Bronchial epithelial cell (primary cell): Measurements from ENCODE around the gene KCNAB2. TPM values are rescaled to one million over a fixed set of nuclear protein-coding genes. Genes with fewer than 3 reads are reported as not detected.
A peak's percentile ranks its signal among the peaks of the same experiment; 100 is the strongest.

Experiments used
- DNase-seq: peaks from one replicate; pipeline ENCODE4 v3.0.0-alpha.2; 2010; ENCODE audit warnings: low read depth
- FAIRE-seq: peaks from 2 replicates; lab custom pipeline; 2011; peaks lifted over from hg19 to GRCh38; lab: Jason Lieb, UNC
- H3K27me3 ChIP-seq: 2 replicates; pipeline ENCODE4 v1.5.1; 2011; ENCODE audit warnings: low read length; ENCODE audit not compliant: control insufficient read depth, insufficient read depth
- H3K36me3 ChIP-seq: 2 replicates; pipeline ENCODE4 v1.5.1; 2011; ENCODE audit warnings: low read length; ENCODE audit not compliant: control insufficient read depth, insufficient read depth
- H3K4me3 ChIP-seq: 2 replicates; pipeline ENCODE4 v1.5.1; 2011; ENCODE audit warnings: mild to moderate bottlenecking, low read depth, low read length, control low read depth
- total RNA-seq: library from RNA; depleted of rRNA; stranded (reverse); fragments of >200 nt; gene quantifications from 2 replicates; pipeline ENCODE4 v1.2.1, GENCODE V29; 2014
- TF ChIP-seq, protein P1 (sequence below): IDR thresholded peaks from 2 replicates; pipeline ENCODE4 v1.5.1; 2011; ENCODE audit warnings: mild to moderate bottlenecking, moderate library complexity, low read length, control low read depth, inconsistent platforms; ENCODE audit not compliant: insufficient read depth, severe bottlenecking

KCNAB2 gene
- total RNA-seq, 1 donor from 2014 or later: 1.8 TPM

GRCh38 chr1:6108937-6109614 is 63.4 kb downstream of the KCNAB2 start:
- no peak for FAIRE-seq

GRCh38 chr1:6109688-6110087 is 64.0 kb downstream of the KCNAB2 start:
- TF ChIP-seq, protein P1, sequence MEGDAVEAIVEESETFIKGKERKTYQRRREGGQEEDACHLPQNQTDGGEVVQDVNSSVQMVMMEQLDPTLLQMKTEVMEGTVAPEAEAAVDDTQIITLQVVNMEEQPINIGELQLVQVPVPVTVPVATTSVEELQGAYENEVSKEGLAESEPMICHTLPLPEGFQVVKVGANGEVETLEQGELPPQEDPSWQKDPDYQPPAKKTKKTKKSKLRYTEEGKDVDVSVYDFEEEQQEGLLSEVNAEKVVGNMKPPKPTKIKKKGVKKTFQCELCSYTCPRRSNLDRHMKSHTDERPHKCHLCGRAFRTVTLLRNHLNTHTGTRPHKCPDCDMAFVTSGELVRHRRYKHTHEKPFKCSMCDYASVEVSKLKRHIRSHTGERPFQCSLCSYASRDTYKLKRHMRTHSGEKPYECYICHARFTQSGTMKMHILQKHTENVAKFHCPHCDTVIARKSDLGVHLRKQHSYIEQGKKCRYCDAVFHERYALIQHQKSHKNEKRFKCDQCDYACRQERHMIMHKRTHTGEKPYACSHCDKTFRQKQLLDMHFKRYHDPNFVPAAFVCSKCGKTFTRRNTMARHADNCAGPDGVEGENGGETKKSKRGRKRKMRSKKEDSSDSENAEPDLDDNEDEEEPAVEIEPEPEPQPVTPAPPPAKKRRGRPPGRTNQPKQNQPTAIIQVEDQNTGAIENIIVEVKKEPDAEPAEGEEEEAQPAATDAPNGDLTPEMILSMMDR: no peak
- H3K4me3 ChIP-seq: no peak overlapping the region
- FAIRE-seq (no peak), DNase-seq (no peak)
- no peaks in the 10 kb centered on the region for H3K36me3 ChIP-seq
- peaks cover 4% of the 10 kb centered on the region for H3K27me3 ChIP-seq

More at GRCh38 chr1:6108937-6109614, 63.4 kb downstream of the KCNAB2 start:
- Histone ChIP-seq H3K4me3 (no peak overlapping the region), H3K36me3 (no peaks in the 10 kb centered on the region), H3K27me3 (peaks cover 4% of the 10 kb centered on the region)
- TF ChIP-seq, protein P1: peak; percentile 96
- DNase-seq: peak; percentile 49

DNA sequence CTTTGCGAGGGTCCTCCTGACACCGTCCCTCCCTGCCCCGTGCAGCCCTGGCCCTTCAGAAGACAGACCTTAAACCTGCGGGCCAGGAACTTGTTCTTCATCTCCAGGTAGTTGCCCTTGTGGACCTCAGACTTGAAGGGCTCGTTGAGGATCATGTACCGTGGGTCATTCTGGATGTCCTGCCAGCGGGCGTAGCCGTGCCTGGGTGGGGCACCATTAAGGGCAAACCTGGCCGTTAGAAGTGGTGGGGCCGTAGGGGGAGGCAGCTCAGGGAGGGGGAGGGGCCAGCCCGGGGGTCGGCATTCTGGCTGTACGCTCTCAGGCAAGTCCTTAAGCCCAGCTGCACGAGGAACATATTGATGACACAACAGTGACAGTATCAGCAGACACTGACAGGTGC is 64.6 kb downstream of the KCNAB2 start:
- FAIRE-seq: no peak
- TF ChIP-seq, protein P1: no peak
- Histone ChIP-seq H3K36me3 (no peaks in the 10 kb centered on the region), H3K27me3 (peaks cover 4% of the 10 kb centered on the region), H3K4me3 (no peak overlapping the region)
- no peak for DNase-seq

DNA sequence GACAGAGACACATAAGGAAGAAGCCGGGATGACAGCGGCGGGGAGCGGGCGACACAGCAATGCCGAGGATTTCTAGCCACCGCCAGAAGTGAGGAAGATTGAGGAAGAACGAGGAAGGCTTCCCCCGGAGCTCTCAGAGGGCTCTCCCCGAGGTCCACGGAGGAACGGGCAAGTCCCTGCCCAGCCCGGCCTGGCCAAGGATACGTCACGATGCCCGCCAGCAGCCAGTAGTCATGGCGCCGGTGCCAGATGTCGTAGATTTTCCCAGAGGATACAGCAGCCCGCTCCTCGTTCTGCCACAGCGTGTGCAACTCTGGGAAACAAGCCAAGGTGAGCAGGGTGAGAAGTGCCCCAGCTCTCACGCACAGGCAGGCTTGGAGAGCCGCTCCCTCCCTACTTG is 65.9 kb downstream of the KCNAB2 start:
- Histone ChIP-seq H3K36me3 (no peaks in the 10 kb centered on the region), H3K27me3 (peaks cover 4% of the 10 kb centered on the region), H3K4me3 (no peak overlapping the region)
- no peak for FAIRE-seq
- TF ChIP-seq, protein P1: no peak
- DNase-seq: no peak

- no peak for FAIRE-seq
- TF ChIP-seq, protein P1: no peak
- DNase-seq: no peak
- Histone ChIP-seq H3K4me3 (no peak overlapping the region), H3K27me3 (peaks cover 4% of the 10 kb centered on the region), H3K36me3 (no peaks in the 10 kb centered on the region)
Observed at GRCh38 chr1:6111991-6112689, 66.5 kb downstream of the KCNAB2 start.
